ENCODE results near the gene FARP1.

DNA sequence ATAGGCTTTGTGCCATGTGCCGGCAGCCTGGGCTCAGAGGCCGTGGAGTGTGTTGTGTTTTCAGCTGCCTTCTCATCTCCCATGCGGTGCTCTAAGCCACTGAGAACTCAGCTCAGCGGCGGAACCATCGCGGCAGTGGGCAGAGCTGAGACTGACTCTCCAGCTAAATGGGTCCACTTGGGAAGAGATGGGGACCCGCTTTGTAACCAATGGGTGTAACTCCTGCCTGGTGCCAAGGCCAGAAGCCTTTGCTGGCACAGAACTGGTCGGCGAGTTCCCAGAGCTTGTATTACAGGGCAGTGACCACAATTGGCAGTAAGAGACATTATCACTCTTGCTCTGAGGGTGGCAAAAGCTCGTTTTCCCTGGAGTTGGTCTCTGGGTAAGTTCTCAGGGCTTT, 251.0 kb downstream of the FARP1 start:
- no peak for TF ChIP-seq EP300 (IDR thresholded peaks at IDR 0.05)
- no peak for TF ChIP-seq CTCF (IDR thresholded peaks at IDR 0.05)
- TF ChIP-seq POLR2AphosphoS5 (IDR thresholded peaks at IDR 0.05), result no peak
- no peak for TF ChIP-seq POLR2A (IDR thresholded peaks at IDR 0.05)

All from suprapubic skin (tissue), 4 donors.